Suprapubic skin (tissue), 3 donors: ENCODE results near the gene RXRA.

ENCODE experiments used
- POLR2AphosphoS5 ChIP-seq, 3 donors: sonication (generic); formaldehyde crosslinking; IDR thresholded peaks; one replicate each; pipeline ENCODE4 v1.6.1; 2017; ENCODE audit warnings: antibody characterized with exemption in 3 of 3
- TF ChIP-seq, protein P1 (sequence below), 2 donors: fragments of 200-600 bp in 1 of 2; fragments of 450-650 bp in 1 of 2; sonication (generic) in 1 of 2; IDR thresholded peaks; one replicate each; pipeline ENCODE4 v1.5.1; 2016 to 2019; ENCODE audit warnings: antibody characterized with exemption in 2 of 2, mild to moderate bottlenecking in 1 of 2, moderate library complexity in 1 of 2

DNA sequence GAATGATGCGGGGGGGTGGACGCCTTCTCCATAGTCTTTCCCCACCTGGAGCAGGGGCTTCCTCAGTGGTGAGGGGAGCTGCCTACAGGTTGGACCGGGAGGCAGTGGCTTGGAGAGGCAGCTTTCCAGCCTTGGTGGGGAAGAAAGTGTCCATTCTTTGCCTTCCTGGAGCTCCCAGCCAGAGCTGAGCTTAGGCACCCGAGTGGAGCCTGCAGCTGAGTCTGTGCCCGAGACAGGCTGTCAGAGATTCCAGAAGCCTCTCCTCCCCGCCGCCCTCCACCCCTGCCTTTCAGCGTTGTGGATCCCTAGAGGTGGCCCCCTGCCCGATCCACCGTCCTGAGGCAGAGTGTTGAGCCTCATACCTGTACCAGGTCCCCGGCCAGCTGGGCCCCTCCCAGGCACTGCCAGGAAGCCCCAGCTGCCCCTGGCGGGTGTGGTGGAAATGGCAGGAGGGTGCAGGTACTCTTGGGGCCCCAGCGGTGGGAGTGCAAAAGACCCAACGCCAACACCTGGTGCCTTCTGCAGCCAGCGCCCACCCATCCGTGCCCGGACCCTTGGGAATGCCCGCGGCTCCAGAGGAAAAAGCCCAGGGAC lies 112.0 kb downstream of the RXRA start:
- TF ChIP-seq POLR2AphosphoS5 (IDR thresholded peaks at IDR 0.05): no peak
- TF ChIP-seq, protein P1, sequence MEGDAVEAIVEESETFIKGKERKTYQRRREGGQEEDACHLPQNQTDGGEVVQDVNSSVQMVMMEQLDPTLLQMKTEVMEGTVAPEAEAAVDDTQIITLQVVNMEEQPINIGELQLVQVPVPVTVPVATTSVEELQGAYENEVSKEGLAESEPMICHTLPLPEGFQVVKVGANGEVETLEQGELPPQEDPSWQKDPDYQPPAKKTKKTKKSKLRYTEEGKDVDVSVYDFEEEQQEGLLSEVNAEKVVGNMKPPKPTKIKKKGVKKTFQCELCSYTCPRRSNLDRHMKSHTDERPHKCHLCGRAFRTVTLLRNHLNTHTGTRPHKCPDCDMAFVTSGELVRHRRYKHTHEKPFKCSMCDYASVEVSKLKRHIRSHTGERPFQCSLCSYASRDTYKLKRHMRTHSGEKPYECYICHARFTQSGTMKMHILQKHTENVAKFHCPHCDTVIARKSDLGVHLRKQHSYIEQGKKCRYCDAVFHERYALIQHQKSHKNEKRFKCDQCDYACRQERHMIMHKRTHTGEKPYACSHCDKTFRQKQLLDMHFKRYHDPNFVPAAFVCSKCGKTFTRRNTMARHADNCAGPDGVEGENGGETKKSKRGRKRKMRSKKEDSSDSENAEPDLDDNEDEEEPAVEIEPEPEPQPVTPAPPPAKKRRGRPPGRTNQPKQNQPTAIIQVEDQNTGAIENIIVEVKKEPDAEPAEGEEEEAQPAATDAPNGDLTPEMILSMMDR (IDR thresholded peaks at IDR 0.05): peak; percentile 13 to 26
